AG04449 (cell line): ENCODE results near the gene MOG.

Experiments used
- CTCF ChIA-PET: fragments of 350-600 bp; formaldehyde crosslinking; extraction: SDS; loops from one replicate; lab custom pipeline; 2021; ENCODE audit warnings: antibody characterized with exemption; lab: Yijun Ruan, JAX
- POLR2A ChIA-PET: fragments of 400-600, 350-600 bp; formaldehyde crosslinking; extraction: SDS; loops from one replicate; lab custom pipeline; 2020; ENCODE audit warnings: antibody characterized with exemption, inconsistent platforms; lab: Yijun Ruan, JAX
- DNase-seq: peaks from one replicate; pipeline ENCODE4 v3.0.0-alpha.2; 2010; ENCODE audit warnings: low read depth, low spot score
- H3K4me3 ChIP-seq: 2 replicates; pipeline ENCODE4 v1.5.1; 2011; ENCODE audit warnings: low read depth, mild to moderate bottlenecking, control low read depth, low read length
- TF ChIP-seq, protein P1 (sequence below): IDR thresholded peaks from one replicate; pipeline ENCODE4 v1.5.1; 2011; ENCODE audit warnings: mild to moderate bottlenecking, moderate library complexity, low read length, control low read depth, inconsistent platforms; ENCODE audit not compliant: insufficient read depth; ENCODE audit errors: missing control alignments

MOG gene

GRCh38 chr6:29632789-29633533, 23.9 kb upstream of the MOG start, which contains the start of gene GABBR1:
Gene GABBR1 (minus strand): TSS chr6:29633183. CDS start chr6:29632385, 798 bp downstream.
- ChIA-PET POLR2A (interaction anchor here (0.6 to 1.7 kb wide), 2 partner anchors 17 to 428 kb away, joined by 3 to 7 read pairs; no protein-coding TSS in a partner anchor), CTCF (interaction anchor here (0.9 to 34.7 kb wide), 4 partner anchors 9 to 119 kb away, joined by 3 to 692 read pairs (median 4); partner anchors contain the start of gene MOG)
- no peak for DNase-seq
- peak within 1 kb of the TSS; percentile 79 for H3K4me3 ChIP-seq
- TF ChIP-seq, protein P1, sequence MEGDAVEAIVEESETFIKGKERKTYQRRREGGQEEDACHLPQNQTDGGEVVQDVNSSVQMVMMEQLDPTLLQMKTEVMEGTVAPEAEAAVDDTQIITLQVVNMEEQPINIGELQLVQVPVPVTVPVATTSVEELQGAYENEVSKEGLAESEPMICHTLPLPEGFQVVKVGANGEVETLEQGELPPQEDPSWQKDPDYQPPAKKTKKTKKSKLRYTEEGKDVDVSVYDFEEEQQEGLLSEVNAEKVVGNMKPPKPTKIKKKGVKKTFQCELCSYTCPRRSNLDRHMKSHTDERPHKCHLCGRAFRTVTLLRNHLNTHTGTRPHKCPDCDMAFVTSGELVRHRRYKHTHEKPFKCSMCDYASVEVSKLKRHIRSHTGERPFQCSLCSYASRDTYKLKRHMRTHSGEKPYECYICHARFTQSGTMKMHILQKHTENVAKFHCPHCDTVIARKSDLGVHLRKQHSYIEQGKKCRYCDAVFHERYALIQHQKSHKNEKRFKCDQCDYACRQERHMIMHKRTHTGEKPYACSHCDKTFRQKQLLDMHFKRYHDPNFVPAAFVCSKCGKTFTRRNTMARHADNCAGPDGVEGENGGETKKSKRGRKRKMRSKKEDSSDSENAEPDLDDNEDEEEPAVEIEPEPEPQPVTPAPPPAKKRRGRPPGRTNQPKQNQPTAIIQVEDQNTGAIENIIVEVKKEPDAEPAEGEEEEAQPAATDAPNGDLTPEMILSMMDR, result no peak

GRCh38 chr6:29633534-29633905, 23.4 kb upstream of the MOG start:
- peak overlapping the region; percentile 79 for H3K4me3 ChIP-seq
- CTCF ChIA-PET, result interaction anchor here (0.9 to 34.7 kb wide), 4 partner anchors 8 to 119 kb away, joined by 3 to 692 read pairs (median 4); partner anchors contain the start of gene MOG
- TF ChIP-seq, protein P1, result no peak
- no peak for DNase-seq
- POLR2A ChIA-PET, result interaction anchor here (1.0 to 1.7 kb wide), 2 partner anchors 14 to 16 kb away, joined by 3 to 7 read pairs; no protein-coding TSS in a partner anchor

GRCh38 chr6:29637247-29637646, 19.6 kb upstream of the MOG start:
- DNase-seq, result no peak
- ChIA-PET POLR2A (no interaction called here), CTCF (interaction anchor here (34.7 kb wide), 1 partner anchor 19 kb away, joined by 692 read pairs; the partner anchor contains the start of gene MOG)
- H3K4me3 ChIP-seq, result no peak overlapping the region
- TF ChIP-seq, protein P1, result no peak

DNA sequence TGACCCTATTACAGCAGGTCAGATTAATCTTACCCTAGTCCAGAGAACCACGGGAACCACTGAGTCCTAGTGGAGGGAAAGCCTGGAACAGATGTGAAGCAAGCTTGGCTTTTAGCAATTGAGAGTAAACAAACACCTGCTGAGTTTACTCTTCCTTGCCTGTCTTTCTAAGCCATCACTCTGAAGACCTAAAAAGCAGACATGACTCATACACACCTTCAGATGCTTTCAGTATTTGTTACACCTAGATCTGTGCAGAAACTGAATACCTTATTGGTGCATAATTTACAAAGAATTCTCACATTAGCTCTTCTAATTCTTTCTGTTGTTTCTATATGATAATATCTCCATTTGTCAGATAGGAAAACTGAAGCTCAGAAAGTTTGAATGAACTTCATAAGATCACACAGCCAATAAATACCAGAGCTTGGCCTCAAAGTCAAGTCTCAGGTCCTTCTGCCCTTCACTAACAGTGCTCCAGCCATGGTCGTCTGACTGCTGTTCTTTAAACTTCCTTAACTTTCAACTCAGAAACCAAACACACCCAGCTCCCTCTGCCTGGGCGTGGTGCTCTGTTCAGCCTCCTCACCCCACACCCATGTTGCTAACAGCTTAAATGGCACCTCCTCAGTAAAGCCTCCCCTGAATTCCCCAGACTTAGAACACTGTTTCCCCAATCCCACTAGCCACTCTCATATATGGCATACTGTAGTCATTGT, 15.3 kb upstream of the MOG start:
- no peak overlapping the region for H3K4me3 ChIP-seq
- DNase-seq, result no peak
- POLR2A ChIA-PET, result interaction anchor here (0.6 kb wide), 1 partner anchor 876 kb away, joined by 3 read pairs; no protein-coding TSS in a partner anchor
- TF ChIP-seq, protein P1, result no peak
- CTCF ChIA-PET, result interaction anchor here (0.7 to 34.7 kb wide), 3 partner anchors 8 to 15 kb away, joined by 3 to 692 read pairs (median 4); partner anchors contain the start of genes GABBR1 and MOG

- no peak for DNase-seq
Observed at GRCh38 chr6:29647927-29648642, 8.8 kb upstream of the MOG start.

More at GRCh38 chr6:29647927-29648642, 8.8 kb upstream of the MOG start:
- H3K4me3 ChIP-seq, result no peak overlapping the region
- POLR2A ChIA-PET, result interaction anchor here (1.0 kb wide), 1 partner anchor 14 kb away, joined by 3 read pairs; no protein-coding TSS in a partner anchor
- CTCF ChIA-PET, result interaction anchor here (0.7 to 34.7 kb wide), 12 partner anchors 8 to 186 kb away, joined by 3 to 692 read pairs (median 4); partner anchors contain the start of genes GABBR1 and MOG
- TF ChIP-seq, protein P1, result peak; percentile 59
